Measurements from ENCODE around the gene MAP3K15.

- TF ChIP-seq ZFP90 (CRISPR knock-in tag; IDR thresholded peaks at IDR 0.05; ENCODE audit: borderline replicate concordance) = no peak
- TF ChIP-seq JARID2 (CRISPR knock-in tag; IDR thresholded peaks at IDR 0.05; ENCODE audit: insufficient replicate concordance) = no peak
- no peak for TF ChIP-seq DMAP1 (CRISPR knock-in tag; IDR thresholded peaks at IDR 0.05)
- TF ChIP-seq POLR2A (IDR thresholded peaks at IDR 0.05; ENCODE audit: insufficient read depth in 1 of 2, low read depth in 2 of 2, low read length in 2 of 2) = no peak
- no peak for TF ChIP-seq ZBTB43 (CRISPR knock-in tag; conservative IDR thresholded peaks at IDR 0.05)
- TF ChIP-seq ARNT (IDR thresholded peaks at IDR 0.05) = no peak
- no peak for TF ChIP-seq CTCF (CRISPR knock-in tag; IDR thresholded peaks at IDR 0.05)
- TF ChIP-seq NCOA1 (CRISPR knock-in tag; IDR thresholded peaks at IDR 0.05) = no peak
- no peak for TF ChIP-seq MAX (IDR thresholded peaks at IDR 0.05)
- no peak for TF ChIP-seq USF2 (IDR thresholded peaks at IDR 0.05; ENCODE audit: low read depth, low read length)
- no peak for TF ChIP-seq USF2 (CRISPR knock-in tag; IDR thresholded peaks at IDR 0.05; ENCODE audit: borderline replicate concordance)
- no peak for TF ChIP-seq ZNF318 (CRISPR knock-in tag; IDR thresholded peaks at IDR 0.05)
- TF ChIP-seq ZNF24 (IDR thresholded peaks at IDR 0.05) = no peak
- TF ChIP-seq ZNF451 (CRISPR knock-in tag; IDR thresholded peaks at IDR 0.05) = no peak
Measured at GRCh38 chrX:19517965-19518364, 2.7 kb upstream of the MAP3K15 start.
